HG03439 (cell line): Measurements from ENCODE around the gene CCDC187.
"Not testable (repeated sequence)": the region's sequence is repeated elsewhere in the genome, so short reads cannot be mapped to it uniquely, and the experiment has no call there.

ENCODE experiments used
- ATAC-seq: cut with Tn5 transposase; IDR thresholded peaks from one replicate; pipeline ENCODE4 v1.9.1; 2021; ENCODE audit warnings: mild to moderate bottlenecking, moderate library complexity; ENCODE audit not compliant: unreplicated experiment

CCDC187 gene

GRCh38 chr9:136303825-136304416 lies at the start of gene CCDC187:
Gene CCDC187 (minus strand): TSS chr9:136304094. CDS start chr9:136303830, 264 bp downstream.
- no peak for ATAC-seq

- ATAC-seq = no peak
These were observed 49.2 kb upstream of the CCDC187 start for GRCh38 chr9:136353088-136353487.

GRCh38 chr9:136352682-136353081 lies 48.8 kb upstream of the CCDC187 start:
- ATAC-seq = no peak

GRCh38 chr9:136351868-136352267 lies 48.0 kb upstream of the CCDC187 start:
- not testable (repeated sequence) for ATAC-seq

GRCh38 chr9:136351252-136351800 lies 47.4 kb upstream of the CCDC187 start:
- no peak for ATAC-seq

- ATAC-seq = no peak
These were observed 45.7 kb upstream of the CCDC187 start for GRCh38 chr9:136349546-136349945.

- no peak for ATAC-seq
These were observed 44.8 kb upstream of the CCDC187 start for GRCh38 chr9:136348691-136349090.

- ATAC-seq = no peak
These were observed 43.8 kb upstream of the CCDC187 start for GRCh38 chr9:136347472-136348256.

- ATAC-seq = no peak
These were observed 43.1 kb upstream of the CCDC187 start for GRCh38 chr9:136346927-136347465.

- no peak for ATAC-seq
These were observed 42.2 kb upstream of the CCDC187 start for GRCh38 chr9:136346157-136346481.

- no peak for ATAC-seq
These were observed 41.6 kb upstream of the CCDC187 start for GRCh38 chr9:136345281-136346156.

GRCh38 chr9:136344544-136345280 lies 40.8 kb upstream of the CCDC187 start:
- ATAC-seq = no peak

GRCh38 chr9:136343884-136344269 lies 40.0 kb upstream of the CCDC187 start:
- no peak for ATAC-seq

GRCh38 chr9:136343121-136343883 lies 39.4 kb upstream of the CCDC187 start:
- ATAC-seq = no peak

- ATAC-seq = no peak
These were observed 38.6 kb upstream of the CCDC187 start for GRCh38 chr9:136342181-136343120.

GRCh38 chr9:136341769-136342168 lies 37.9 kb upstream of the CCDC187 start:
- no peak for ATAC-seq

- no peak for ATAC-seq
These were observed 37.3 kb upstream of the CCDC187 start for GRCh38 chr9:136341042-136341655.

GRCh38 chr9:136340356-136341041 lies 36.6 kb upstream of the CCDC187 start:
- no peak for ATAC-seq
